GM12878 (cell line): Measurements from ENCODE around the gene FGF10. TPM values are rescaled to one million over a fixed set of nuclear protein-coding genes. Genes with fewer than 3 reads are reported as not detected.

Source experiments
- ATAC-seq: fragments of 200-7000 bp; cut with Tn5 transposase; 3 replicates; pipeline ENCODE4 v1.9.1; 2020; ENCODE audit warnings: mild to moderate bottlenecking, moderate library complexity
- BruUV-seq: library from RNA; stranded (reverse); fragments of 400-500 nt; replicated peaks from 2 replicates; lab custom pipeline; 2021; lab: Mats Ljungman, UMichigan
- CTCF ChIA-PET: fragments of 300-600 bp; sonication (Branson Sonifier 250); formaldehyde crosslinking; extraction: SDS; loops from one replicate; lab custom pipeline; 2021; ENCODE audit warnings: inconsistent platforms; lab: Yijun Ruan, JAX
- POLR2A ChIA-PET: fragments of 350-600 bp; formaldehyde crosslinking; extraction: SDS; loops from one replicate; lab custom pipeline; 2021; ENCODE audit warnings: inconsistent platforms; lab: Charles Lee
- RAD21 ChIA-PET: fragments of 300-600 bp; sonication (Branson Sonifier 250); formaldehyde crosslinking; loops from one replicate; lab custom pipeline; 2023; ENCODE audit warnings: antibody characterized with exemption; ENCODE audit not compliant: unreplicated experiment; lab: Charles Lee
- SMC1A ChIA-PET: fragments of 300-600 bp; sonication (Branson Sonifier 250); formaldehyde crosslinking; loops from one replicate; lab custom pipeline; 2023; ENCODE audit not compliant: unreplicated experiment, uncharacterized antibody; lab: Charles Lee
- DNase-seq: peaks from one replicate; pipeline ENCODE4 v3.0.0-alpha.2; 2011; ENCODE audit warnings: low read depth, low spot score
- FAIRE-seq: peaks from 3 replicates; lab custom pipeline; 2011; peaks lifted over from hg19 to GRCh38; lab: Jason Lieb, UNC
- H2AFZ ChIP-seq: 2 replicates; pipeline ENCODE4 v1.6.0; 2011; ENCODE audit warnings: low read depth, low read length, control low read depth; ENCODE audit not compliant: control insufficient read depth
- H3K27ac ChIP-seq: 2 replicates; pipeline ENCODE4 v1.5.1; 2011; ENCODE audit warnings: control low read depth; ENCODE audit not compliant: control insufficient read depth, insufficient read depth
- H3K27me3 ChIP-seq, 2 experiments: replicated peaks in 1 of 2; 2 replicates each; pipeline versions ENCODE4 v1.6.0 to v1.6.1; 2011; ENCODE audit warnings: low read length in 1 of 2; ENCODE audit not compliant: control insufficient read depth in 2 of 2, insufficient read depth in 2 of 2
- H3K36me3 ChIP-seq, 2 experiments: 2 replicates each; pipeline ENCODE4 v1.5.1; 2011; ENCODE audit warnings: low read length in 1 of 2; ENCODE audit not compliant: control insufficient read depth in 2 of 2, insufficient read depth in 2 of 2
- H3K4me1 ChIP-seq: 2 replicates; pipeline ENCODE4 v1.6.1; 2011; ENCODE audit warnings: mild to moderate bottlenecking, low read length, moderate library complexity, mixed read lengths; ENCODE audit not compliant: control insufficient read depth, insufficient read depth
- H3K4me2 ChIP-seq: 2 replicates; pipeline ENCODE4 v1.6.0; 2011; ENCODE audit warnings: control low read depth; ENCODE audit not compliant: control insufficient read depth, insufficient read depth
- H3K4me3 ChIP-seq: fragments of 200-600 bp; sonication (generic); 2 replicates; pipeline ENCODE4 v1.5.1; 2016
- H3K79me2 ChIP-seq: 2 replicates; pipeline ENCODE4 v1.6.0; 2011; ENCODE audit warnings: low read length; ENCODE audit not compliant: control insufficient read depth, insufficient read depth
- H3K9ac ChIP-seq: 2 replicates; pipeline ENCODE4 v1.8.0; 2011; ENCODE audit warnings: low read length, control low read depth, mixed read lengths; ENCODE audit not compliant: control insufficient read depth, insufficient read depth
- H3K9me3 ChIP-seq: replicated peaks from 3 replicates; pipeline ENCODE4 v1.5.1; 2011; ENCODE audit warnings: mild to moderate bottlenecking, low read length; ENCODE audit not compliant: control insufficient read depth, insufficient read depth
- H4K20me1 ChIP-seq: 2 replicates; pipeline ENCODE4 v1.6.0; 2011; ENCODE audit not compliant: control insufficient read depth, insufficient read depth
- ATF7 ChIP-seq: fragments of 450-650 bp; IDR thresholded peaks from 2 replicates; pipeline ENCODE4 v1.6.1; 2016; ENCODE audit warnings: low read depth, mild to moderate bottlenecking
- CEBPB ChIP-seq, 2 experiments: fragments of 150-350 bp in 1 of 2; IDR thresholded peaks; 2 replicates each; pipeline ENCODE4 v1.6.1; 2012 to 2014; ENCODE audit warnings: low read depth in 2 of 2, low read length in 2 of 2, borderline replicate concordance in 1 of 2, inconsistent platforms in 1 of 2
- CEBPZ ChIP-seq: fragments of 150-350 bp; IDR thresholded peaks from 2 replicates; pipeline ENCODE4 v1.6.1; 2016; ENCODE audit warnings: low read depth, low read length
- CHD1 ChIP-seq: IDR thresholded peaks from 2 replicates; pipeline ENCODE4 v1.6.1; 2012; ENCODE audit warnings: low read depth, low read length, improper control_type of control experiment
- EED ChIP-seq: sonication (generic); IDR thresholded peaks from 2 replicates; pipeline ENCODE4 v1.6.1; 2016; ENCODE audit warnings: antibody characterized with exemption, low read depth
- EGR1 ChIP-seq, 2 experiments: IDR thresholded peaks; 1 replicate in 1 of 2; 2 replicates in 1 of 2; pipeline ENCODE4 v1.6.1; 2011 to 2012; ENCODE audit warnings: low read depth in 2 of 2, low read length in 2 of 2, borderline replicate concordance in 1 of 2, mild to moderate bottlenecking in 1 of 2, moderate library complexity in 1 of 2
- HDAC6 ChIP-seq: fragments of 200-600 bp; sonication (generic); IDR thresholded peaks from one replicate; pipeline ENCODE4 v1.8.0; 2017; ENCODE audit warnings: antibody characterized with exemption; ENCODE audit not compliant: unreplicated experiment
- IKZF1 ChIP-seq: fragments of 450-650 bp; conservative IDR thresholded peaks from 2 replicates; pipeline ENCODE4 v1.6.1; 2017; ENCODE audit warnings: antibody characterized with exemption, mild to moderate bottlenecking
- IKZF2 ChIP-seq, 2 experiments: fragments of 450-650 bp; IDR thresholded peaks; 2 replicates each; pipeline ENCODE4 v1.6.1; 2017; ENCODE audit warnings: mild to moderate bottlenecking in 2 of 2, moderate library complexity in 2 of 2
- KDM1A ChIP-seq: fragments of 200-600 bp; sonication (generic); IDR thresholded peaks from 2 replicates; pipeline ENCODE4 v1.6.1; 2016; ENCODE audit warnings: borderline replicate concordance
- MEF2A ChIP-seq: IDR thresholded peaks from 2 replicates; pipeline ENCODE4 v1.6.1; 2011; ENCODE audit warnings: low read depth, mild to moderate bottlenecking, low read length, moderate library complexity; ENCODE audit not compliant: insufficient read depth
- MTA2 ChIP-seq: fragments of 450-650 bp; IDR thresholded peaks from 2 replicates; pipeline ENCODE4 v1.6.1; 2016; ENCODE audit warnings: low read depth, mild to moderate bottlenecking, moderate library complexity
- MTA3 ChIP-seq: IDR thresholded peaks from 2 replicates; pipeline ENCODE4 v1.6.1; 2012; ENCODE audit warnings: low read length, inconsistent platforms, borderline replicate concordance
- MXI1 ChIP-seq: fragments of 150-350 bp; IDR thresholded peaks from 2 replicates; pipeline ENCODE4 v1.6.1; 2011; ENCODE audit warnings: low read depth, mild to moderate bottlenecking, inconsistent platforms, low read length, improper control_type of control experiment
- NFIC ChIP-seq: IDR thresholded peaks from 2 replicates; pipeline ENCODE4 v1.6.1; 2012; ENCODE audit warnings: low read depth, mild to moderate bottlenecking, inconsistent platforms, low read length, moderate library complexity
- PML ChIP-seq: IDR thresholded peaks from 2 replicates; pipeline ENCODE4 v1.6.1; 2012; ENCODE audit warnings: low read length, inconsistent platforms
- RELA ChIP-seq: fragments of 450-650 bp; IDR thresholded peaks from 2 replicates; pipeline ENCODE4 v1.8.0; 2014; ENCODE audit warnings: borderline replicate concordance; ENCODE audit not compliant: partially characterized antibody
- RFX5 ChIP-seq: IDR thresholded peaks from 2 replicates; pipeline ENCODE4 v1.6.1; 2011; ENCODE audit warnings: low read depth, low read length, improper control_type of control experiment
- SREBF2 ChIP-seq: IDR thresholded peaks from 2 replicates; pipeline ENCODE4 v1.6.1; 2012; ENCODE audit warnings: mild to moderate bottlenecking, low read length
- TCF7 ChIP-seq: IDR thresholded peaks from 2 replicates; pipeline ENCODE4 v1.6.1; 2014; ENCODE audit warnings: antibody characterized with exemption, borderline replicate concordance
- WGBS: methylation state at CpG from one replicate; pipeline ENCODE4 v1.1.6; 2016; ENCODE audit warnings: low lambda C conversion rate; ENCODE audit not compliant: insufficient replicate concordance, insufficient coverage; ENCODE audit errors: missing lambda C conversion rate; 5-methylcytosine and 5-hydroxymethylcytosine counted together
- in situ Hi-C: fragments of 300-500 bp; cut with MboI; formaldehyde crosslinking; loops from 9 replicates; pipeline ENCODE4 v1.14.3; 2018; ENCODE audit warnings: mixed read lengths
- intact Hi-C: fragments of 100-400 bp; cut with micrococcal nuclease; formaldehyde crosslinking; loops from one replicate; pipeline ENCODE4 v1.14.2; 2022; ENCODE audit not compliant: unreplicated experiment
- polyA plus RNA-seq, 11 experiments: library from polyadenylated mRNA; depleted of rRNA in 4 of 11; unstranded in 6 of 11; stranded (reverse) in 5 of 11; fragments of >200 nt; fragmentation: Nextera tagmentation in 4 of 11; fragmentation: Illumina TruSeq in 1 of 11; extraction: Ambion mirVana in 4 of 11; extraction: Trizol in 1 of 11; gene quantifications; 1 replicate in 1 of 11; 2 replicates in 10 of 11; pipeline versions ENCODE4 v1.2.1 to v1.2.3, GENCODE V29; 2011 to 2016; ENCODE audit warnings: inconsistent platforms in 2 of 11, missing spikeins in 2 of 11, low read depth in 1 of 11
- total RNA-seq, 4 experiments: library from RNA; depleted of rRNA in 3 of 4; stranded (reverse); fragments of >200 nt in 3 of 4; fragmentation: Illumina TruSeq in 1 of 4; extraction: Trizol in 1 of 4; gene quantifications; 2 replicates each; pipeline versions ENCODE4 v1.2.1 to v1.2.3, GENCODE V29; 2013 to 2021
- TF ChIP-seq, protein P1 (sequence below): IDR thresholded peaks from 2 replicates; pipeline ENCODE4 v1.6.1; 2011; ENCODE audit warnings: mild to moderate bottlenecking, low read depth, low read length, moderate library complexity; ENCODE audit not compliant: insufficient replicate concordance

Gene FGF10
- total and polyA plus RNA-seq, 10 of the 15 experiments (the other 5 are each of a cell fraction or from before 2014, with no cell fraction given) = not detected

- TF ChIP-seq PML (no peak), MTA3 (no peak), ATF7 (no peak), MEF2A (no peak), HDAC6 (no peak), RELA (no peak), EGR1 (IDR thresholded peaks at IDR 0.05; ENCODE audit: borderline replicate concordance in 1 of 2, low read depth in 2 of 2, low read length in 2 of 2) (no peak), IKZF2 (IDR thresholded peaks at IDR 0.05) (no peak)
Measured at GRCh38 chr5:44412286-44412685, 23.1 kb upstream of the FGF10 start (continued).

GRCh38 chr5:44402084-44402483 lies 12.9 kb upstream of the FGF10 start:
- FAIRE-seq (no peak), DNase-seq (no peak), ATAC-seq (peak; percentile 59; the same call in 2 of the 3 replicates)
- in situ Hi-C loops = no loop called here
- no peaks in the 10 kb centered on the region for H4K20me1 ChIP-seq
- ChIA-PET POLR2A (no interaction called here), SMC1A (interaction anchor here (0.6 kb wide), 1 partner anchor 22 kb away, joined by 3 read pairs; no protein-coding TSS in a partner anchor), RAD21 (interaction anchor here (0.8 kb wide), 1 partner anchor 1291 kb away, joined by 3 read pairs; no protein-coding TSS in a partner anchor), CTCF (interaction anchor here (1.0 kb wide), 1 partner anchor 70 kb away, joined by 3 read pairs; no protein-coding TSS in a partner anchor)
- no peak overlapping the region for H3K27ac ChIP-seq
- no peak overlapping the region for H3K9ac ChIP-seq
- intact Hi-C loops = no loop called here
- H2AFZ ChIP-seq = no peak overlapping the region
- no peaks in the 10 kb centered on the region for H3K79me2 ChIP-seq
- H3K4me1 ChIP-seq = no peaks in the 10 kb centered on the region
- no peaks in the 10 kb centered on the region for H3K9me3 ChIP-seq
- no TSS peak for BruUV-seq
- H3K36me3 ChIP-seq = no peaks in the 10 kb centered on the region
- H3K4me2 ChIP-seq = no peak overlapping the region
- WGBS = 0% methylated on average over 2 of the region's 2 CpGs
- no peaks in the 10 kb centered on the region for H3K27me3 ChIP-seq
- H3K4me3 ChIP-seq = no peak overlapping the region
- TF ChIP-seq RFX5 (no peak), CEBPB (IDR thresholded peaks at IDR 0.05; ENCODE audit: borderline replicate concordance in 1 of 2, low read depth in 2 of 2, low read length in 2 of 2) (no peak), TCF7 (no peak), MXI1 (no peak), CEBPZ (no peak), KDM1A (no peak), NFIC (no peak), MTA2 (no peak), IKZF1 (no peak), EED (no peak), CHD1 (no peak), SREBF2 (no peak)
- TF ChIP-seq, protein P1, sequence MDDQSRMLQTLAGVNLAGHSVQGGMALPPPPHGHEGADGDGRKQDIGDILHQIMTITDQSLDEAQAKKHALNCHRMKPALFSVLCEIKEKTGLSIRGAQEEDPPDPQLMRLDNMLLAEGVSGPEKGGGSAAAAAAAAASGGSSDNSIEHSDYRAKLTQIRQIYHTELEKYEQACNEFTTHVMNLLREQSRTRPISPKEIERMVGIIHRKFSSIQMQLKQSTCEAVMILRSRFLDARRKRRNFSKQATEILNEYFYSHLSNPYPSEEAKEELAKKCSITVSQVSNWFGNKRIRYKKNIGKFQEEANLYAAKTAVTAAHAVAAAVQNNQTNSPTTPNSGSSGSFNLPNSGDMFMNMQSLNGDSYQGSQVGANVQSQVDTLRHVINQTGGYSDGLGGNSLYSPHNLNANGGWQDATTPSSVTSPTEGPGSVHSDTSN = no peak
